Esophagus muscularis mucosa (tissue), 4 donors: ENCODE data around the gene MOB3A. TPM values are rescaled to one million over a fixed set of nuclear protein-coding genes. Genes with fewer than 3 reads are reported as not detected.
"Not testable (repeated sequence)": the region's sequence is repeated elsewhere in the genome, so short reads cannot be mapped to it uniquely, and the experiment has no call there.

ENCODE experiments used
- DNase-seq: peaks from one replicate; pipeline ENCODE4 v3.0.0-alpha.2; 2017; ENCODE audit errors: extremely low spot score
- H3K27ac ChIP-seq, 4 donors: fragments of 200-600 bp; sonication (generic); replicated peaks in 1 of 4; 1 replicate in 3 of 4; 2 replicates in 1 of 4; pipeline ENCODE4 v1.5.1; 2016 to 2019; ENCODE audit warnings: mild to moderate bottlenecking in 1 of 4
- H3K27me3 ChIP-seq, 4 donors: fragments of 200-600 bp; sonication (generic); one replicate each; pipeline versions ENCODE4 v1.5.1 to v1.6.0; 2016 to 2019
- H3K36me3 ChIP-seq, 4 donors: fragments of 200-600 bp; sonication (generic); one replicate each; pipeline ENCODE4 v1.5.1; 2016 to 2019
- H3K4me1 ChIP-seq, 4 donors: fragments of 200-600 bp; sonication (generic); one replicate each; pipeline ENCODE4 v1.5.1; 2016 to 2019
- H3K4me3 ChIP-seq, 4 donors: fragments of 200-600 bp; sonication (generic); 1 replicate in 2 of 4; 2 replicates in 2 of 4; pipeline ENCODE4 v1.5.1; 2016 to 2019; ENCODE audit warnings: mild to moderate bottlenecking in 4 of 4, moderate library complexity in 1 of 4
- H3K9me3 ChIP-seq, 4 donors: fragments of 200-600 bp; sonication (generic); 1 replicate in 3 of 4; 2 replicates in 1 of 4; pipeline ENCODE4 v1.5.1; 2016 to 2019
- EP300 ChIP-seq: sonication (generic); formaldehyde crosslinking; IDR thresholded peaks from one replicate; pipeline ENCODE4 v1.6.1; 2017; ENCODE audit warnings: antibody characterized with exemption
- POLR2A ChIP-seq: fragments of 450-650 bp; IDR thresholded peaks from one replicate; pipeline ENCODE4 v1.6.1; 2017; ENCODE audit warnings: antibody characterized with exemption, moderate library complexity, mild to moderate bottlenecking, low read depth
- POLR2AphosphoS5 ChIP-seq, 2 donors: sonication (generic); formaldehyde crosslinking; IDR thresholded peaks; one replicate each; pipeline ENCODE4 v1.6.1; 2017; ENCODE audit warnings: antibody characterized with exemption in 2 of 2
- WGBS: methylation state at CpG from one replicate; pipeline ENCODE4 v1.1.5; 2018; 5-methylcytosine and 5-hydroxymethylcytosine counted together
- intact Hi-C: fragments of 100-400 bp; cut with DNase I; formaldehyde crosslinking; loops from one replicate; pipeline ENCODE4 v1.15.1; 2023
- total RNA-seq, 4 donors: library from RNA; depleted of rRNA; stranded (reverse); fragments of >200 nt; gene quantifications; one replicate each; pipeline versions ENCODE4 v1.1.0 to v1.2.1, GENCODE V29; 2016
- TF ChIP-seq, protein P1 (sequence below), 3 experiments: fragments of 200-600 bp in 2 of 3; fragments of 450-650 bp in 1 of 3; sonication (generic) in 2 of 3; IDR thresholded peaks; one replicate each; pipeline ENCODE4 v1.5.1; 2017 to 2019; ENCODE audit warnings: antibody characterized with exemption in 3 of 3, mild to moderate bottlenecking in 2 of 3, moderate library complexity in 1 of 3

The MOB3A gene
- total RNA-seq, 4 donors from 2014 or later, result 43.6 to 85.2 (median 56.3) TPM

DNA sequence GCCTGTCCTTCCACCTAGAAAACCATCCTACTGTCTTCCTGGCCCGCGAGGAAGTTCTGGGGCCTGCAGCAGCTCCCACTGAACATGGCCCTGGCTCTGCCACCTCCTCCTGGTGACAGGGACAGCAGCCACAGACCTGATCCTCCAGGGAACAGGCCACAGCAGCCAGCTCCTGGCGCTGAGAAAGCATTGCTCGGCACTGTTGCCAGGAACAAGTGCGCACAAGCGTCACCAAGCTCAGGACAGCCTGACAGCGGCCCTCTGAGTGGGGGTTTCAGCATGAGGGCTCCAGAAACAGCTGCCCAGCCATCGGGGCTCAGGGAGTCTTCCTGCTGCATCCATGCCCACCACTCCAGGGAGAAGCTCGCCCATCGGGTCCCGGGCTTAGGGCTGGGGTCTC, 33.4 kb upstream of the MOB3A start:
- no peak for DNase-seq
- WGBS, result 94% methylated on average over 4 of the region's 11 CpGs
- intact Hi-C loops, result no loop called here
- Histone ChIP-seq H3K9me3 (no peaks in the 10 kb centered on the region), H3K4me3 (no peak overlapping the region), H3K27ac (no peak overlapping the region), H3K36me3 (peaks cover 41 to 94% (median 83%) of the 10 kb centered on the region in 4 donors), H3K27me3 (no peaks in the 10 kb centered on the region), H3K4me1 (peaks cover 0 to 14% (median 0%) of the 10 kb centered on the region in 4 donors)
- no peak for TF ChIP-seq POLR2AphosphoS5 (IDR thresholded peaks at IDR 0.05)

DNA sequence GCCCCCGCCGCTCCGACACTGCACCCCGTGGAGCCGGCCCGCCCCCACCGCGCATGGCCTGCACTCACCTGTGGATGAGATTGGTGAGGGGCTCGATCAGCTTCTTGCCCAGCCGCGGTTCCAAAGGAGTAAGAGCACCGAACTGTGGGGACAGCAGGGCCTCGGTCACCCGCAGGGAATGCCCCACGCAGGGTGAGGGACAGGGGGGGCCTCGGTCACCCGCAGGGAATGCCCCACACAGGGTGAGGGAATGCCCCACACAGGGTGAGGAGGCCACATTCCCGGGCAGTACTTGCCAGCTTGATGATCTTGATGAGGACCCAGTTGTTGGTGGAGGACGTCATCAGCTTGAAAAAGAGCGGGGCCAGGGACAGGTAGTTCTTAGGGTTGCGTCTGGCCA, 32.9 kb upstream of the MOB3A start:
- Histone ChIP-seq H3K36me3 (peaks cover 44 to 95% (median 87%) of the 10 kb centered on the region in 4 donors), H3K9me3 (no peaks in the 10 kb centered on the region), H3K4me1 (peaks cover 0 to 14% (median 0%) of the 10 kb centered on the region in 4 donors), H3K27me3 (no peaks in the 10 kb centered on the region), H3K4me3 (no peak overlapping the region), H3K27ac (no peak overlapping the region)
- TF ChIP-seq EP300 (no peak), POLR2AphosphoS5 (IDR thresholded peaks at IDR 0.05) (no peak), POLR2A (no peak)
- TF ChIP-seq, protein P1, sequence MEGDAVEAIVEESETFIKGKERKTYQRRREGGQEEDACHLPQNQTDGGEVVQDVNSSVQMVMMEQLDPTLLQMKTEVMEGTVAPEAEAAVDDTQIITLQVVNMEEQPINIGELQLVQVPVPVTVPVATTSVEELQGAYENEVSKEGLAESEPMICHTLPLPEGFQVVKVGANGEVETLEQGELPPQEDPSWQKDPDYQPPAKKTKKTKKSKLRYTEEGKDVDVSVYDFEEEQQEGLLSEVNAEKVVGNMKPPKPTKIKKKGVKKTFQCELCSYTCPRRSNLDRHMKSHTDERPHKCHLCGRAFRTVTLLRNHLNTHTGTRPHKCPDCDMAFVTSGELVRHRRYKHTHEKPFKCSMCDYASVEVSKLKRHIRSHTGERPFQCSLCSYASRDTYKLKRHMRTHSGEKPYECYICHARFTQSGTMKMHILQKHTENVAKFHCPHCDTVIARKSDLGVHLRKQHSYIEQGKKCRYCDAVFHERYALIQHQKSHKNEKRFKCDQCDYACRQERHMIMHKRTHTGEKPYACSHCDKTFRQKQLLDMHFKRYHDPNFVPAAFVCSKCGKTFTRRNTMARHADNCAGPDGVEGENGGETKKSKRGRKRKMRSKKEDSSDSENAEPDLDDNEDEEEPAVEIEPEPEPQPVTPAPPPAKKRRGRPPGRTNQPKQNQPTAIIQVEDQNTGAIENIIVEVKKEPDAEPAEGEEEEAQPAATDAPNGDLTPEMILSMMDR (IDR thresholded peaks at IDR 0.05), result no peak
- DNase-seq, result no peak
- intact Hi-C loops, result no loop called here
- whole genome bisulfite sequencing, result 94% methylated on average over 10 of the region's 21 CpGs

DNA sequence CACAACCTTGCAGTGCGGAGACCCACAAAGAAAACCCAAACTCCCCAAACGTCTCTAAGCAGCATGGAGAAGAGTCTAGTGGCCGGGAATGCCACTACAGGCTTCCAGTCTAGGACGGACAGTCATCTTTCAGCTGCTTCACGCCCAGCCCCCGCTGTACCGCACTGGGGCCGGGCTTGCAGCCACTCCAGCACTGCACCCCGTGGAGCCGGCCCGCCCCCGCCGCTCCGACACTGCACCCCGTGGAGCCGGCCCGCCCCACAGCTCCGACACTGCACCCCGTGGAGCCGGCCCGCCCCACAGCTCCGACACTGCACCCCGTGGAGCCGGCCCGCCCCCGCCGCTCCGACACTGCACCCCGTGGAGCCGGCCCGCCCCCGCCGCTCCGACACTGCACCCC, 32.1 kb upstream of the MOB3A start:
- H3K9me3 ChIP-seq, H3K27me3 ChIP-seq, DNase-seq, intact Hi-C loops, H3K4me3 ChIP-seq, H3K27ac ChIP-seq: not testable (repeated sequence)
- Histone ChIP-seq H3K4me1 (peaks cover 0 to 14% (median 0%) of the 10 kb centered on the region in 4 donors), H3K36me3 (peaks cover 44 to 95% (median 88%) of the 10 kb centered on the region in 4 donors)
- WGBS, result 93% methylated on average over 2 of the region's 34 CpGs

- TF ChIP-seq POLR2A (no peak), EP300 (no peak), POLR2AphosphoS5 (IDR thresholded peaks at IDR 0.05) (no peak)
- TF ChIP-seq, protein P1 (IDR thresholded peaks at IDR 0.05), result no peak
- no peaks in the 10 kb centered on the region for H3K9me3 ChIP-seq
- WGBS, result 73% methylated on average over 19 of the region's 19 CpGs
- H3K27me3 ChIP-seq, result no peaks in the 10 kb centered on the region
- no peak overlapping the region for H3K27ac ChIP-seq
- H3K36me3 ChIP-seq, result peaks cover 44 to 95% (median 88%) of the 10 kb centered on the region in 4 donors
- H3K4me3 ChIP-seq, result no peak overlapping the region
- no peak for DNase-seq
- intact Hi-C loops, result no loop called here
- H3K4me1 ChIP-seq, result peaks cover 0 to 13% (median 0%) of the 10 kb centered on the region in 4 donors
Observed at GRCh38 chr19:2127758-2128157, 31.6 kb upstream of the MOB3A start.

GRCh38 chr19:2126879-2127518, 30.9 kb upstream of the MOB3A start:
- Histone ChIP-seq H3K9me3 (no peaks in the 10 kb centered on the region), H3K4me3 (no peak overlapping the region), H3K36me3 (peaks cover 44 to 95% (median 88%) of the 10 kb centered on the region in 4 donors), H3K27me3 (no peaks in the 10 kb centered on the region), H3K4me1 (peaks cover 0 to 9% (median 0%) of the 10 kb centered on the region in 4 donors), H3K27ac (no peak overlapping the region)
- 89% methylated on average over 16 of the region's 24 CpGs for WGBS
- intact Hi-C loops, result no loop called here
- no peak for DNase-seq
- TF ChIP-seq POLR2A, result no peak

DNA sequence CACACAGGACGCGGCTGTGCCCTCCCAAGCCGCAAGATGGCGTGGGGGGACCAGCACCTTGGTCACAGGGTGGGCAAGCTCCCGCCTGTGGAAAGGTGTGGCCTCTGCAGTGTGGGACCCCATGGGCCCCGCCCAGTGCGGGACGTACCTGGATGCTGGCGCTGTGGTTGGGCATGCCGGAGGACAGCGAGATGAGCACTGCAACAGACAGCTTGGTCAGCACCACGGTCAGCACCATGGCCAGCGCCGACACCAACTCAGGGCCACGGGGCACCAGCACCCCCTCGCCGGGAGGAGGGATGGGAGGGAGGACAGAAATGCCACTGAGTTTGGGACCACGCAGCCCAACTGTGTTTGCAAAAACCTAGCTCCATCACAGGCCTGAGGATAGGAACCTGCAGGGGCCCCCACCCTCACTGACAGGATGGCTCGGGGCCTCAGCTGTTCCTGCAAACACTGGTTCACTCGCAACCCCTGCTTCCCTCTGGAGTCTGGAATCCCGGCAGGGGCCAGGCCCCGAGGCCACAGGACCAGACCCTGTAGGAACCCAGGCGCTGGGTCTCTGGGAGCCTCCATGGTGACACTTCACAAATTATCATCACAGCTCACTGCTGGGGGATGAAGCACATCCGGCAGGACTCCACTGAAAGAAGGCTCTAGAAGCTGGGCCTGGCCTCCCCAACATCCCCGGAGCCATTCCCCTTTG, 27.7 kb upstream of the MOB3A start:
- H3K36me3 ChIP-seq, result peaks cover 65 to 96% (median 89%) of the 10 kb centered on the region in 4 donors
- H3K9me3 ChIP-seq, result no peaks in the 10 kb centered on the region
- TF ChIP-seq POLR2A, result no peak
- TF ChIP-seq POLR2AphosphoS5 (IDR thresholded peaks at IDR 0.05), result no peak
- TF ChIP-seq EP300, result no peak
- H3K4me1 ChIP-seq, result peaks cover 0 to 6% (median 0%) of the 10 kb centered on the region in 4 donors
- 97% methylated on average over 18 of the region's 25 CpGs for WGBS
- H3K4me3 ChIP-seq, result no peak overlapping the region
- no peaks in the 10 kb centered on the region for H3K27me3 ChIP-seq
- no peak for DNase-seq
- H3K27ac ChIP-seq, result no peak overlapping the region
- intact Hi-C loops, result no loop called here
